ENCODE data around the gene CNPY2. TPM values are rescaled to one million over a fixed set of nuclear protein-coding genes. Genes with fewer than 3 reads are reported as not detected.
A peak's percentile ranks its signal among the peaks of the same experiment; 100 is the strongest.
"Not testable (repeated sequence)": the region's sequence is repeated elsewhere in the genome, so short reads cannot be mapped to it uniquely, and the experiment has no call there.

The CNPY2 gene
- total RNA-seq, 4 donors from 2014 or later: 94.9 to 141 (median 109) TPM

DNA sequence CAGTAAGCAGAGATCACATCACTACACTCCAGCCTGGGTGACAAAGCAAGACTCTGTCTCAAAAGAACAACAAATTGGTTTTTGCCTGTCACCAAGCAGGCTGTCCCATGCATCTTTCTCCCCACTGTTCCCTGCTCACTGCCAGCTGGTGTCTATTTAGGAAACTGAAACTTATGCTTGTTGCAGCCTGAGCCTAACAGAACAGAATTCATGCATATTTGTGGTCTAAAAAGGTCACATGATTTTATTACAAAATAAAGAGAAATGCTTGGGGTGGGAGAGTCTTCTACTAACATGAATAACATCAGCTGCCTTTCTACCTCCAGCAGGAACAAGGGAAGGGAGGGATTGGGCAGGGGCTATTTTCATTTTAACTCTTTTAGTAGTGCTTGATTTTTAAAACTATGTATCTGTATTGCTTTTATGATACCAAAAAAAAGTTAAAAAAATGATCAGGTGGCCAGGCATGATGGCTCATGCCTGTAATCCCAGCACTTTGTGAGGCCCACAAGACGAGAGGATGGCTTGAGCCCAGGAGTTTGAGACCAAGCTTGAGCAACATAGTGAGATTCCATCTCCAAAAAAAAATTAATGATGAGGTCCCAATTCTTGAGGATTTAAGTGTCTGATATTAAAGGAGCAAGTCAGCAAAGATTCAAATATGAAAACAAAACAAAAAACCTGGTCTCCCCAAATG is 43.2 kb upstream of the CNPY2 start:
- Histone ChIP-seq H3K27ac (peak overlapping the region; percentile 84 to 95 (median 88)), H3K27me3 (no peaks in the 10 kb centered on the region), H3K9me3 (no peaks in the 10 kb centered on the region), H3K4me3 (peak overlapping the region; percentile 67 to 78 (median 72)), H3K36me3 (peaks cover 7 to 27% (median 19%) of the 10 kb centered on the region in 3 donors), H3K4me1 (peaks cover 0 to 29% (median 21%) of the 10 kb centered on the region in 4 donors)
- peak in 1 of 2 donors; percentile 40 for DNase-seq (ENCODE audit: low spot score in 2 of 2)
- TF ChIP-seq EP300 (IDR thresholded peaks at IDR 0.05): peak; percentile 65 to 81
- TF ChIP-seq, protein P1, sequence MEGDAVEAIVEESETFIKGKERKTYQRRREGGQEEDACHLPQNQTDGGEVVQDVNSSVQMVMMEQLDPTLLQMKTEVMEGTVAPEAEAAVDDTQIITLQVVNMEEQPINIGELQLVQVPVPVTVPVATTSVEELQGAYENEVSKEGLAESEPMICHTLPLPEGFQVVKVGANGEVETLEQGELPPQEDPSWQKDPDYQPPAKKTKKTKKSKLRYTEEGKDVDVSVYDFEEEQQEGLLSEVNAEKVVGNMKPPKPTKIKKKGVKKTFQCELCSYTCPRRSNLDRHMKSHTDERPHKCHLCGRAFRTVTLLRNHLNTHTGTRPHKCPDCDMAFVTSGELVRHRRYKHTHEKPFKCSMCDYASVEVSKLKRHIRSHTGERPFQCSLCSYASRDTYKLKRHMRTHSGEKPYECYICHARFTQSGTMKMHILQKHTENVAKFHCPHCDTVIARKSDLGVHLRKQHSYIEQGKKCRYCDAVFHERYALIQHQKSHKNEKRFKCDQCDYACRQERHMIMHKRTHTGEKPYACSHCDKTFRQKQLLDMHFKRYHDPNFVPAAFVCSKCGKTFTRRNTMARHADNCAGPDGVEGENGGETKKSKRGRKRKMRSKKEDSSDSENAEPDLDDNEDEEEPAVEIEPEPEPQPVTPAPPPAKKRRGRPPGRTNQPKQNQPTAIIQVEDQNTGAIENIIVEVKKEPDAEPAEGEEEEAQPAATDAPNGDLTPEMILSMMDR (IDR thresholded peaks at IDR 0.05): no peak
- peak; percentile 4 to 46 for TF ChIP-seq POLR2A (IDR thresholded peaks at IDR 0.05)
- 0% methylated on average over 1 of the region's 1 CpG for WGBS, 2 donors

DNA sequence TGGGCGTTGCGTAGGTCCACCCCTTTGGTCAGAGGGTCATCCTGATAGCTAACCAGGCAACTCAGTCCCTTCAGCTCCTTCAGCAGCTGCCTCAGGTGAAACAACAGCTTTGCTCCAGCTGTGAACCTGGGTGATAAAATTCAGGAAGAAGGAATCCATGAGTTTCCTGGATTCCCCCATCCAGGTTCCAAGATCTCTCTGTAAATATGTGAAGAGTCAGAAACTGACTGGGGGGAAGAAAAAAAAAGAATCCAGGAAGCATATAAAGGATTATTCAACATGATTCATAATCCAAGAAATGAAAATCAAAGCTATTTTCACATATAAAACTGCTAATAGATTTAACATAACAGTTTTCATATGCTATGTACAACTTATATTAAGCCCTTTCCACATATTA is 35.5 kb upstream of the CNPY2 start:
- no peak for DNase-seq (ENCODE audit: low spot score in 2 of 2)
- Histone ChIP-seq H3K27me3 (no peaks in the 10 kb centered on the region), H3K9me3 (no peaks in the 10 kb centered on the region), H3K4me3 (no peak overlapping the region), H3K27ac (no peak overlapping the region), H3K4me1 (no peaks in the 10 kb centered on the region), H3K36me3 (peaks cover 9 to 100% (median 35%) of the 10 kb centered on the region in 3 donors)
- WGBS, 2 donors: 77 to 87% methylated on average over 2 of the region's 2 CpGs
- TF ChIP-seq POLR2A (IDR thresholded peaks at IDR 0.05): no peak
- TF ChIP-seq, protein P1 (IDR thresholded peaks at IDR 0.05): no peak
- no peak for TF ChIP-seq EP300 (IDR thresholded peaks at IDR 0.05)

DNA sequence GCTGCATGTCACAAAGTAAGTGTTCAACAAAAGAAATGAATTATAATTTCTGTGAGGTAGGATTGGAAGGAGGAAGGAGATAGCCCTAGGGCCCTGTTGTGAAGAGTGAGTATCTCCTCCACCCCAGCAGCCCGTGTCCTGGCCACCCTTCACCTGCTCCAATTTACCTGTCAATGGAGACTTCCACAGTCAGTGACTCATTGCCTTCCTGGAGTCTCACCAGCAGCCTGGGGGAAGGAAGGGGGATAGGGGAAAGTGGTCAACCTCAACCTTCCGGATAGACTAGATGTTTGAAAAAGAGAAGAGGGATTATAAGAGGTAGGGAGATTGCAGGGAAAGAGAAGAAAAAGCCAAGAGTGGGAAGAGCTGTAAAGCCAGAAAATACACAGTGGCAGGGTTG is 34.9 kb upstream of the CNPY2 start:
- no peak for TF ChIP-seq POLR2A (IDR thresholded peaks at IDR 0.05)
- TF ChIP-seq, protein P1 (IDR thresholded peaks at IDR 0.05): no peak
- TF ChIP-seq EP300 (IDR thresholded peaks at IDR 0.05): no peak
- Histone ChIP-seq H3K4me1 (no peaks in the 10 kb centered on the region), H3K9me3 (no peaks in the 10 kb centered on the region), H3K27me3 (no peaks in the 10 kb centered on the region), H3K27ac (no peak overlapping the region), H3K36me3 (peaks cover 9 to 100% (median 32%) of the 10 kb centered on the region in 3 donors), H3K4me3 (no peak overlapping the region)
- WGBS, 2 donors: 90 to 91% methylated on average over 2 of the region's 2 CpGs
- DNase-seq (ENCODE audit: low spot score in 2 of 2): no peak

DNA sequence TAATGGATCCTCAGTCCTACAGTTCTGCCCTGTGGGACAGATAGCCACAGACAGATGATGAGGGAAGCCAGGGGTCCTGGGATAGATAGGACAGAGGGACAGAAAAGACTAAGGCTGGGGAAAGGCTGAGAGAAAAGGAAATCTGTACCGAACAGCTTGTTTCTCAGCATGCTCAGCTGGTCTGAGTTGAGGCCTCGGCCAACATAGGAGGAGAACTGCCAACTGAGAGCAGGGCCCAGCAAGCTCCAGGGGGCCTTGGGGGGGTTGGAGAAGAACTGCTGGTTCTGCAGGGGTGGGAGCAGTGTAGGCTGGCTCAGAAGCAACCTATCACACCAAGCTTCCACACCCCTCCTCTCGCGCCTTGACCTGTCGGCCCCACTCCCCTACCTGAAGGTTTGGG is 33.0 kb upstream of the CNPY2 start:
- H3K36me3 ChIP-seq: peaks cover 2 to 98% (median 19%) of the 10 kb centered on the region in 3 donors
- H3K4me1 ChIP-seq: no peaks in the 10 kb centered on the region
- DNase-seq (ENCODE audit: low spot score in 2 of 2): no peak
- TF ChIP-seq EP300 (IDR thresholded peaks at IDR 0.05) (no peak), POLR2A (IDR thresholded peaks at IDR 0.05) (no peak)
- TF ChIP-seq, protein P1 (IDR thresholded peaks at IDR 0.05): no peak
- no peaks in the 10 kb centered on the region for H3K9me3 ChIP-seq
- H3K27ac ChIP-seq: no peak overlapping the region
- no peaks in the 10 kb centered on the region for H3K27me3 ChIP-seq
- no peak overlapping the region for H3K4me3 ChIP-seq
- 89 to 92% methylated on average over 5 of the region's 5 CpGs for WGBS, 2 donors

DNA sequence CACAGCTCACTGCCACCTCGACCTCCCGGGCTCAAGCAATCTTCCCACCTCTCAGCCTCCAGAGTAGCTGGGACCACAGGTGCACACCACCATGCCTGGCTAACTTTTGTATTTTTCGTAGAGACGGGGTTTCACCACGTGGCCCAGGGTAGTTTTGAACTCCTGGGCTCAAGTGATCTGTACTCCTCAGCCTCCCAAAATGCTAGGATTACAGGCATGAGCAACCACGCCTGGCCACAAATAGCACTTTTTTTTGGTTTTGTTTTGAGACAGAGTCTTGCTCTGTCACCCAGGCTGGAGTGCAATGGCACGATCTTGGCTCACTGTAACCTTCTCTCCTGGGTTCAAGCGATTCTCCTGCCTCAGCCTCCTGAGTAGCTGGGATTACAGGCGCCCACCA is 31.5 kb upstream of the CNPY2 start:
- peaks cover 2 to 98% (median 26%) of the 10 kb centered on the region in 3 donors for H3K36me3 ChIP-seq
- not testable (repeated sequence) for H3K4me3 ChIP-seq; H3K27ac ChIP-seq; H3K9me3 ChIP-seq; H3K4me1 ChIP-seq; H3K27me3 ChIP-seq; DNase-seq (ENCODE audit: low spot score in 2 of 2)
- WGBS, 2 donors: 90 to 93% methylated on average over 9 of the region's 9 CpGs

All from tibial nerve (tissue), 4 donors.